NT2/D1 (cell line): ENCODE results near the gene S100A2.

Experiments
- YY1 ChIP-seq: IDR thresholded peaks from 2 replicates; pipeline ENCODE4 v1.6.1; 2011; ENCODE audit not compliant: insufficient read length, insufficient read depth
- ZNF274 ChIP-seq: IDR thresholded peaks from 2 replicates; pipeline ENCODE4 v1.6.1; 2011; ENCODE audit warnings: mild to moderate bottlenecking, low read depth, low read length

DNA sequence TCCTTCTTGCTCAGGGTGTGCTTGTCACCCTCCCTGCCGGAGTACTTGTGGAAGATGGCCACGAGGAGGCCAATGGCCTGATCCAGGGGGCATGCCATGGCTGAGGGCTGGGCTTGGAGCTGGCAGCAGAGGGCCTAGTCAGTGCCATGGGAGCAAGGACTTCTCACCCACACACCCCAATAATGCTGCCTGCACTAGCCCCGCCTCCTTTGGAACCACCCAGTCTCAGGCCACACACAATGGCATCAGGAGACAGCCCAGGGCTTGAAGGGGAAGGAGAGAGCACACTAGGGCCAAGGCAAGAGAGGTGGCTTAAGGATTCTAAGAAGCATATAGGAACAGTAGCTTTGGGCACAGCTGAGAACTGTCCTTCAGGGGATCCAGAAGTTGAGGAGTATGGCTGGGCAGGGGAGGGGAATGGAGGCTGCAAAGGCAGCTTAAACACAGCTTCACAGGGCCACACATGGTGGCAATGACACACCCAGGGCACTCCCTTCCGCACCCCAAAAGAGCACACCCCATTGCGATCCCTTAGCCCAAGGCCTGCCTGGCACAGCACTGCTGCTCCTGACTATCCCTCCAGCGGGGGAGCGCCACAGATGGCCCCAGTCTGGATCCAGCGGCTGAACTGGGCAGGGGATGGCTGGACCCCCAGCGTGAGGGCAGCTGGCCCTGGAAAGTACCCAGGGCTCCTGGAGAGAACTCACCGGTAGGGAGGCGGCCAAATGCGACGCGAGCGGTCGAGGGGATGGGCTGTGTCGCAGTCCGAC is 30.2 kb downstream of the S100A2 start, which contains the start of gene S100A6:
- no peak for TF ChIP-seq ZNF274
- TF ChIP-seq YY1, result no peak
